ENCODE measurements around the gene AGFG2. TPM values are rescaled to one million over a fixed set of nuclear protein-coding genes. Genes with fewer than 3 reads are reported as not detected.

Gene AGFG2
- polyA plus RNA-seq, 2 of the 4 experiments (the other 2 are of a cell fraction): 16.0 to 31.8 TPM

- TF ChIP-seq EHMT2 (IDR thresholded peaks at IDR 0.05; ENCODE audit: low read depth) (no peak), MAZ (IDR thresholded peaks at IDR 0.05; ENCODE audit: borderline replicate concordance, low read depth, low read length) (no peak), REST (IDR thresholded peaks at IDR 0.05) (no peak), ZFP36 (IDR thresholded peaks at IDR 0.05; ENCODE audit: borderline replicate concordance, partially characterized antibody) (no peak)
- TF ChIP-seq, protein P1, sequence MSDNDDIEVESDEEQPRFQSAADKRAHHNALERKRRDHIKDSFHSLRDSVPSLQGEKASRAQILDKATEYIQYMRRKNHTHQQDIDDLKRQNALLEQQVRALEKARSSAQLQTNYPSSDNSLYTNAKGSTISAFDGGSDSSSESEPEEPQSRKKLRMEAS (IDR thresholded peaks at IDR 0.05): no peak; the same call in 1 of the 2 replicates
Observed at GRCh38 chr7:100604028-100604975, 65.3 kb downstream of the AGFG2 start (continued).

- H3K4me2 ChIP-seq: peak overlapping the region; percentile 100
- peak overlapping the region; percentile 84 to 86 for H3K27ac ChIP-seq
- peak overlapping the region; percentile 74 for H3K4me3 ChIP-seq
- peak; percentile 57 to 71 for ATAC-seq
- 0 out of 2 replicates have a peak, but pooled peaks have one; percentile 12 for TF ChIP-seq POLR2A (IDR thresholded peaks at IDR 0.05; ENCODE audit: low read length)
- TF ChIP-seq CTCF (IDR thresholded peaks at IDR 0.05): no peak
- TF ChIP-seq, protein P1 (IDR thresholded peaks at IDR 0.05): peak; percentile 77
- TF ChIP-seq, protein P2, sequence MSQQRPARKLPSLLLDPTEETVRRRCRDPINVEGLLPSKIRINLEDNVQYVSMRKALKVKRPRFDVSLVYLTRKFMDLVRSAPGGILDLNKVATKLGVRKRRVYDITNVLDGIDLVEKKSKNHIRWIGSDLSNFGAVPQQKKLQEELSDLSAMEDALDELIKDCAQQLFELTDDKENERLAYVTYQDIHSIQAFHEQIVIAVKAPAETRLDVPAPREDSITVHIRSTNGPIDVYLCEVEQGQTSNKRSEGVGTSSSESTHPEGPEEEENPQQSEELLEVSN (IDR thresholded peaks at IDR 0.05; ENCODE audit: borderline replicate concordance, low read depth): peak; percentile 68; the same call in 1 of the 2 replicates
- TF ChIP-seq FOSB (CRISPR knock-in tag; IDR thresholded peaks at IDR 0.05): no peak
- POLR2A ChIA-PET: interaction anchor here (0.8 to 1.6 kb wide), 2 partner anchors 19 to 68 kb away, joined by 3 to 7 read pairs; partner anchors contain the start of genes FBXO24 and LRCH4
- H3K9me3 ChIP-seq: no peaks in the 10 kb centered on the region
- H3K4me1 ChIP-seq: 0 out of 3 replicates have a peak, but pooled peaks cover 8% of the 10 kb centered on the region
- WGBS (ENCODE audit: missing lambda C conversion rate): 4% methylated on average over 14 of the region's 68 CpGs
- peak; percentile 48 to 74 for DNase-seq (ENCODE audit: low read depth in 1 of 2, low spot score in 1 of 2)
- CTCF ChIA-PET: interaction anchor here (0.7 to 4.8 kb wide), 13 partner anchors 9 to 140 kb away, joined by 3 to 32 read pairs (median 5); partner anchors contain the start of genes FBXO24, GIGYF1 and LRCH4
- no peak for FAIRE-seq
Observed at GRCh38 chr7:100604976-100605911, 66.2 kb downstream of the AGFG2 start.

DNA sequence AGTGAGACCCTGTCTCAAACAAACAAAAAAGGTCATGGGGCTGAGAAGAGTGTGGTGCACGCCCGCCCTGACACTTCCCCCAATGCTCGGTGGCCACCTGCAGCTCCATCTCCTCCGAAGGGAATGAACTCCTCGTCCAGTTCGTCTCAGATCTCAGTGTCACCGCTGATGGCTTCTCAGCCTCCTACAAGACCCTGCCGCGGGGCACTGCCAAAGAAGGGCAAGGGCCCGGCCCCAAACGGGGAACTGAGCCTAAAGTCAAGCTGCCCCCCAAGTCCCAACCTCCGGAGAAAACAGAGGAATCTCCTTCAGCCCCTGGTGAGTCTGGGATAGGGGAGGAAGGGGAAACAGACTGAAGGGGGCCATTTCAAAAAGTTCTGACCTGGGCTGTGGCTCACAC is 67.3 kb downstream of the AGFG2 start:
- Histone ChIP-seq H3K4me2 (peak overlapping the region; percentile 100; the same call in 2 of the 3 replicates), H3K4me3 (no peak overlapping the region), H3K9me3 (no peaks in the 10 kb centered on the region), H3K27ac (no peak overlapping the region; a peak in 1 of 6 replicates), H3K4me1 (0 out of 3 replicates have a peak, but pooled peaks cover 8% of the 10 kb centered on the region)
- FAIRE-seq: no peak
- ChIA-PET POLR2A (interaction anchor here (1.6 kb wide), 1 partner anchor 20 kb away, joined by 7 read pairs; the partner anchor contains the start of genes FBXO24 and LRCH4), CTCF (interaction anchor here (1.0 to 4.8 kb wide), 10 partner anchors 11 to 141 kb away, joined by 3 to 32 read pairs (median 7); partner anchors contain the start of genes FBXO24, GIGYF1 and LRCH4)
- DNase-seq (ENCODE audit: low read depth in 1 of 2, low spot score in 1 of 2): no peak
- 93% methylated on average over 12 of the region's 12 CpGs for WGBS (ENCODE audit: missing lambda C conversion rate)
- ATAC-seq: no peak
- TF ChIP-seq EHMT2 (IDR thresholded peaks at IDR 0.05; ENCODE audit: low read depth) (no peak), FOSB (CRISPR knock-in tag; IDR thresholded peaks at IDR 0.05) (no peak), HOXB5 (CRISPR knock-in tag; IDR thresholded peaks at IDR 0.05) (no peak), CBX8 (IDR thresholded peaks at IDR 0.05) (no peak), RCOR1 (IDR thresholded peaks at IDR 0.05; ENCODE audit: low read depth, low read length) (no peak)
- TF ChIP-seq, protein P2 (IDR thresholded peaks at IDR 0.05; ENCODE audit: borderline replicate concordance, low read depth): no peak
